Skin of body (tissue), 2 donors: ENCODE measurements around the gene SPATA12. TPM values are rescaled to one million over a fixed set of nuclear protein-coding genes. Genes with fewer than 3 reads are reported as not detected.

Source experiments
- DNase-seq: peaks from one replicate; lab custom pipeline; 2025; lab: John Stamatoyannopoulos, UW
- total RNA-seq: library from RNA; depleted of rRNA; stranded (reverse); fragments of >200 nt; gene quantifications from one replicate; pipeline ENCODE4 v1.2.3, GENCODE V29; 2014

The SPATA12 gene
- total RNA-seq, 1 donor from 2014 or later: 0.10 TPM

DNA sequence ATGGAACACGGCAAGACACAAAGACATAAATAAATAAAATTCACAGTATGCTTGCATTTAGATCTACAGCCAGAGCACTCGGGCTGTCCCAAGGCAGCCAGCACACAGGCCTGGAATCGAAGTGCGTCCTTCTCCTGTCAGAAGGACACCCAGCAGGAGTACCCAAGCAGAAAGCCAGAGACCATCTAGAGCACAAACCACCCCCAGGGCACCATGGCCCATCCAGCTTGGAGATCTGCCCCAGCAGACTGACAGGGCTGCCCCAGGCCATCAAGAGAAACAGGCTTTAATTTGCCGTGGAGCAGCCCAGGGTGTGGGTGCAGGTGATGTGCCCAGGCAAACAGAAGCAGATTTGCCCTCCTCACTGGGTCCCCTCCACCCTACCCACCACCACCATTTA is 7.8 kb upstream of the SPATA12 start:
- no peak for DNase-seq

DNA sequence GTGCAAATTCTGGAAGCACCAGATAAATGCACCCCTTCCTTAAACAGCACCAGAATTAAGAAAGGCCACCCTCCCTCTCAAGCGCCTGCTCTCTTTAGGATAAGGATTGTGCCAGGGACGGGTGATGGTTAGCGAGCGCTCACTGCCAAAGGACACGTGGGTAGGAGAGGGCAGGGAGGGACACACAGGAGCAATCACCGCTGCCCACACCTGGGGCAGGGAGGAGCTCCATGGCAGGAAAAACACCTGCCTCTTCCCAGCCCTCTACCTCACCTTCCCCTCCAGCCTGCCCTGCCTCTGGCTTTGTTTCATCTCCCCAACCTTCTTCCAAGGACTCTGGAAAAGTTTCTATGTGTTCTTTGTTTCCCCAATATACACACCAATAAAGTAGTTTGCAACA is 7.3 kb upstream of the SPATA12 start:
- DNase-seq: no peak

DNA sequence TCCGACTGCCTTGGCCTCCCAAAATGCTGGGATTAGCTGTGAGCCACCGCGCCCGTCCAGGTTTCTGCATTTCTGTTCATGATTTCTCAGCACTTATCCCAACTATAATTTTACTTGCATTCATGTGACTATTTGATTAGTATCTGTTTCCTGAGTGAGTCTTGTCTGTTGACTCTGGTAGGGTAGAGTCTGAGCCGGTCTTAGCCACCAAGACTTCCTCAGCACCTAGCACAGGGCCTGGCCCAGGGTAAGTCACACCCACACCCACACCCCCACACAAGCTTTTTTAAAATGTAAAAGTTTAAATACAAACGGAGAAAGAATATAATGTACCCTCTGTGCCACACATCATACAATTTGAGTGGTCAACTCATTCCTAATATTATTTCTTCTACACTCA is 3.1 kb upstream of the SPATA12 start:
- DNase-seq: no peak

DNA sequence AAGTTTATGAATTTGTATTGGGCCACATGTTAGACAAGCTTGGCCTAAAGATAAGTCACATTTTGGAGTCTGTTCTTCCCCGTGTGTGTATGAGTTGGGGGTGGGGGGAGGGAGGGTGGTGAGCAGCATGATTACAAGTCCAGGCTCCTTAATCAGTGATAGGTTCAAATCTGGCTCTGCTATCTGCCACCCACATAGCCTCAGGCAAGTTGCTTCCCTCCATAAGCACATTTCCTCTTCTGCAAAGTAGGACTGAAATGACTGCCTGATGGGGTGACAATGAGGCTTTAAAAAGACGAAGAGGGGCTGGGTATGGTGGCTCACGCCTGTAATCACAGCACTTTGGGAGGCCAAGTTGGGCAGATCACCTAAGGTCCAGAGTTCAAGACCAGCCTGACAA is 1.1 kb upstream of the SPATA12 start:
- DNase-seq: no peak

GRCh38 chr3:57061556-57061955 is 1.1 kb downstream of the SPATA12 start:
- no peak for DNase-seq

DNA sequence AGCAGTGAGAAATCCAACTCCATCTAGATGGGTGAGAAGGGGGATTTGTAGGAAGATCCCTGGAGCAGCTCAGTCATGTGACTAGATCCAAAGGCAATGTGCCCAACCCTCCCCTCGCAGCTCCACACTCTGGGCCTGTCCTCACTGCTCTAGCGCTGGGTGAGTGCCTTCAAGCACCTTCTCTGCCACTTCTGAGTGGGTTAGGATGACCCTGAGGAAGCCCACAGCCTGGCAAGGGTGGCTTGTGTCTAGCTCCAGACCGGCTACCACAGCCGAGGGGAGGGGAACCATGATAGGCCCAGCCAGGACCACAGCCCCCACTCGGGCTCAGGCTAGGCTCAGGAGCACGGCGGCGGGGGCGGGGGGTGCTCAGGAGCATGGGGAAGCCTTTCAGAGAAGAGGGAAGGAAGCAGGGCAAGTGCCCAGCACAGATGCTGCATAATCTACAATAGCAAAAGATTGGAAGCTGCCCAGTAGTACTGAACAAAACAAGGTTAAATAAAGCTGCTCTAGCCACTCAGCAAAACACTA is 1.7 kb downstream of the SPATA12 start:
- no peak for DNase-seq

- no peak for DNase-seq
Observed at GRCh38 chr3:57063032-57063431, 2.6 kb downstream of the SPATA12 start.

- DNase-seq: no peak
Observed at GRCh38 chr3:57064001-57064400, 3.5 kb downstream of the SPATA12 start.

GRCh38 chr3:57064572-57064971 is 4.1 kb downstream of the SPATA12 start:
- DNase-seq: no peak

- no peak for DNase-seq
Observed at GRCh38 chr3:57065588-57065987, 5.1 kb downstream of the SPATA12 start.

- no peak for DNase-seq
Observed at GRCh38 chr3:57066471-57066870, 6.0 kb downstream of the SPATA12 start.

- DNase-seq: peak; percentile 49
Observed at GRCh38 chr3:57068437-57069089, 8.1 kb downstream of the SPATA12 start.

DNA sequence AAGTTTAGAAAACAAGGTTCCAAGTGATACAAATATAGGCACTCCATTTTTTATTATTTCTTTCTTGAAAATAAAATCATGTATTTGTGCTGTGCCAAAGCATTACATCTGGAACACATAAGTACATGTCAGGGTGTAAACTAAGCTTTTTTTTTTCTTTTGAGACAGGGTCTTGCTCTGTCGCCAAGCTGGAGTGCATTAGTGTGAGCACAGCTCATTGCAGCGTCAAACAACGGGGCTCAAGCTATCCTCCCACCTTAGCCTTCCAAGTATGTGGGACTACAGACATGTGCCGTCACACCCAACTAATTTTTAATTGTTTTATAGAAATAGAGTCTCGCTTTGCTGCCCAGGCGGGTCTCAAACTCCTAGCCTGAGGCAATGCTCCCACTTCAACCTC is 9.0 kb downstream of the SPATA12 start:
- DNase-seq: peak; percentile 82

GRCh38 chr3:57073628-57074027 is 13.2 kb downstream of the SPATA12 start:
- no peak for DNase-seq

GRCh38 chr3:57074135-57074534 is 13.7 kb downstream of the SPATA12 start:
- no peak for DNase-seq

DNA sequence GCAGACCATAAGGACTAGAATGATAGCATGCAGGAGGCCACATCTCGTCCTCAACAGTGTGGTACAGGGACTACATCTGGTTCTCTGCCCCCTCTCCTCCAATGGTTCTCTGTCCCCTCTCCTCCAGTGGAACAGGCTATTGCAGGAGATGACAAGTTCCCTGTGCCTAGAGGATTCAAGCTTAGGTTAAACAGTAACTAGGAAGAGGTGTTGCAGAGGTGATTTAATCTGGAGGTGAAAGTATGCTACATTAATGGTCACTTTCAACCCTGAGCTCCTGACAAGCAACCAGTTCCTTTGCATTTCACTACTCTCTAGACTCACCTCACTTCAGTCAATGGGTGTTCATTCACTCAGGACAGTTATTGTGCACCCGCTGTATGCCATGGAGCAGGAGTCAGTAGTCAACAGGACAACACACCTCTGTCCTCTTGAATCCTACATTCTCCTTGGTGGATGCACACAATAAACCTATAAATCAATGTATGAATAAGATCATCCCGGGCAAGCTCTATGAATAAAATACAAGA is 16.0 kb downstream of the SPATA12 start:
- DNase-seq: no peak

- DNase-seq: no peak
Observed at GRCh38 chr3:57077630-57078343, 17.3 kb downstream of the SPATA12 start.

DNA sequence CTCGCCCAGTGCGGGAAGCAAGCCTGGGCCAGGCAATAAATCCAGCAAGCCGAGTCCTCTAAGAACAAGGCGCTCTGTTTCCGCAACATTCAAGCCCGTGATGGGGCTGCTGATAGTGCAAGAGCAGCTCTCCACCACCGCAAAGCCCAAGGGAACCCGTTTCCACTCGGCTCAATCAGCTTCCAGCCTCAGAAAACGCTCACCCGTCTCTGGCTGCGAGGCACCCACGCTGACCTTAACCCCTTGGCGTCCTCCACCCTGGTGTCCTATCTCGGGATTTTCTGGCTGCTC is 17.8 kb downstream of the SPATA12 start:
- peak; percentile 35 for DNase-seq

DNA sequence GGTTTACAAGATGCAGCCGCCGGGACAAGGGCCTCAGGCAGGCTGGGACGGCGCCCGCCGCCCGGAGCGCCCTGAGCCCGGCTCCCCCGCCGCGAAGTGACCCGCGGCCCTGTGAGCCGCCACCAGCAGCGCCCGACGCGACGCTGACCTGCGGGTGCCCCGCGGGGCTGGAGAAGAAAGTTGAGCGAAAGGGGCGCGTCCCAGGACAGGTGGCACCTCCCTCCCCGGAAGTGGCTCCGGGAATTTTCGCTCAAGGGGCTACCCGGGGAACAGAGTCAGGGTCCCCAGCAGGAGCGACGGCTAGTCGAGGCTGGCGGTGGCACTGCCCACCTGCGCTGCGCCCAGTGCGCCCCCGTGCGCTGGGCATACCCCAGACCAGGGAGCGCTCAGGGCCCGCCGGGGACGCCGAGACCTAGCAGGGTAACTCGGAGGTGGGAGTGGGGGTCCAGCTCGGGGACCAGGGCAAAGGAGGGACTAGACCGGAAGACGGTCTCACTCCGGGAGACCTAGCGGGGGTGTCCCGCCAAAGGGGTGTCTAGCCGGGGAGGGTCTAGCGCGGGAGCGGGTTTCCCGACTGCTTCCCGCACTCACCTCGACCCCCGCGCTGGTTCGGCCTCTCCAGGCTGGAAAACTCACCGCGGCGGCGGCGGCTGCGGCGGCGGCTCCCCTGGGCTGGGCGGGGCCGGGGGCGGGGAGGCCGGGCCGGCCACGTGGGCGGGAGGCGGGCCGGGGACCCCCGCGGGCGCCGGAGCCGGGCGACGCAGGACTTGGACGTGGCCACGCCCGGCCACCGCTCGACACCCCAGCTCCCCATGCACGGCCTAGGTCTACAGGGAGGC is 18.4 kb downstream of the SPATA12 start:
- no peak for DNase-seq

DNA sequence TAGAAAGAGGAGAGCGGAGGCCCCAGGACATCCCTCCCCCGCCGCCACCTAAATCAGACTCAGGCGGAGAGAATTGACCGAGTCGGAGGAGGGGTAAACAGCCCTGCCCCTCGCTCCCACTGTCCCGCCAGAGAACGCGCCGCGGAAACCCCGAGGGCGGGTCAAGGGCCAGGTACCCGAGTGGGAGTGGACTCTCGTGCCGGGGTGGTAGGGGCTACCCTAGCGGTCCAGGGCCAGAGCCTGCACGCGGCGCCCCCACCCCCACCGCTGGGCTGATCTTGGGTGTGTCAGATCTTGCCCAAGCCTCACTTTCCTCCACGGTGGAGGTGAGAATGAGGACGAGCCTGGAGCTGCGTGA is 19.0 kb downstream of the SPATA12 start:
- DNase-seq: no peak

GRCh38 chr3:57080171-57080570 is 19.7 kb downstream of the SPATA12 start:
- no peak for DNase-seq

GRCh38 chr3:57081173-57081572 is 20.7 kb downstream of the SPATA12 start:
- DNase-seq: no peak
